ENCODE results near the gene SFMBT1.

Gene SFMBT1

GRCh38 chr3:52934630-52935530 is 111.0 kb downstream of the SFMBT1 start:
- peak; percentile 88 for TF ChIP-seq CTCF (IDR thresholded peaks at IDR 0.05; ENCODE audit: insufficient read depth, missing control alignments)
- FAIRE-seq (peak; percentile 93), DNase-seq (ENCODE audit: insufficient read length, low spot score) (peak; percentile 29)

GRCh38 chr3:52931889-52932288 is 114.0 kb downstream of the SFMBT1 start:
- FAIRE-seq (no peak), DNase-seq (ENCODE audit: insufficient read length, low spot score) (no peak)
- TF ChIP-seq CTCF (IDR thresholded peaks at IDR 0.05; ENCODE audit: insufficient read depth, missing control alignments) = no peak

- DNase-seq (ENCODE audit: insufficient read length, low spot score) = no peak
- no peak for TF ChIP-seq CTCF (IDR thresholded peaks at IDR 0.05; ENCODE audit: insufficient read depth, missing control alignments)
- FAIRE-seq = no peak
Observed at GRCh38 chr3:52931328-52931727, 114.5 kb downstream of the SFMBT1 start.

- TF ChIP-seq CTCF (IDR thresholded peaks at IDR 0.05; ENCODE audit: insufficient read depth, missing control alignments) = no peak
- FAIRE-seq = no peak
- DNase-seq (ENCODE audit: insufficient read length, low spot score) = no peak
Observed at GRCh38 chr3:52930748-52931147, 115.1 kb downstream of the SFMBT1 start.

- no peak for TF ChIP-seq CTCF (IDR thresholded peaks at IDR 0.05; ENCODE audit: insufficient read depth, missing control alignments)
- DNase-seq (ENCODE audit: insufficient read length, low spot score) = no peak
- no peak for FAIRE-seq
Observed at GRCh38 chr3:52926554-52926953, 119.3 kb downstream of the SFMBT1 start.

GRCh38 chr3:52925405-52926313 is 120.2 kb downstream of the SFMBT1 start:
- DNase-seq (ENCODE audit: insufficient read length, low spot score) = no peak
- TF ChIP-seq CTCF (IDR thresholded peaks at IDR 0.05; ENCODE audit: insufficient read depth, missing control alignments) = no peak
- FAIRE-seq = no peak
